Measurements from ENCODE around the gene TUBA3C. TPM values are rescaled to one million over a fixed set of nuclear protein-coding genes. Genes with fewer than 3 reads are reported as not detected.

The TUBA3C gene
- total RNA-seq, 1 donor from 2014 or later = not detected

DNA sequence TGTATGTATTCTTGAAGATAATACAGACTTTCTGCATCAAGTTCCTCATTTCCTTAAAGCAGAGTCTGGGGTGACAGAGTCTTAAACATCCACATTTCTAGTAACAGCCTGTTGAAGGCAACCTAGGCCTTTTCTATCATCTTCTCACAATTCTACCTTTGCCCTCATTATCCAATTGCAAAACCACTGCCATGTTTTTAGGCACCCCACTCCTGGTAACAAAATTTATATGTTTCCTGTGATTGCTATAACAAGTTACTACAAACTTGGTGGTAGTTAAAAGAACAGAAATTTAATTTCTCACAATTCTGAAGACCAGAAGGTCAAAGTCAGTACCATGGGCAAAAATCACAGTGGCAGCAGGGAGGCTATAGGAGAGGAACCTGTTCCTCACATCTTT, 33.1 kb downstream of the TUBA3C start:
- DNase-seq (ENCODE audit: low read depth) = no peak
- H3K4me3 ChIP-seq (ENCODE audit: low read depth, low read length) = no peak overlapping the region
- TF ChIP-seq, protein P1, sequence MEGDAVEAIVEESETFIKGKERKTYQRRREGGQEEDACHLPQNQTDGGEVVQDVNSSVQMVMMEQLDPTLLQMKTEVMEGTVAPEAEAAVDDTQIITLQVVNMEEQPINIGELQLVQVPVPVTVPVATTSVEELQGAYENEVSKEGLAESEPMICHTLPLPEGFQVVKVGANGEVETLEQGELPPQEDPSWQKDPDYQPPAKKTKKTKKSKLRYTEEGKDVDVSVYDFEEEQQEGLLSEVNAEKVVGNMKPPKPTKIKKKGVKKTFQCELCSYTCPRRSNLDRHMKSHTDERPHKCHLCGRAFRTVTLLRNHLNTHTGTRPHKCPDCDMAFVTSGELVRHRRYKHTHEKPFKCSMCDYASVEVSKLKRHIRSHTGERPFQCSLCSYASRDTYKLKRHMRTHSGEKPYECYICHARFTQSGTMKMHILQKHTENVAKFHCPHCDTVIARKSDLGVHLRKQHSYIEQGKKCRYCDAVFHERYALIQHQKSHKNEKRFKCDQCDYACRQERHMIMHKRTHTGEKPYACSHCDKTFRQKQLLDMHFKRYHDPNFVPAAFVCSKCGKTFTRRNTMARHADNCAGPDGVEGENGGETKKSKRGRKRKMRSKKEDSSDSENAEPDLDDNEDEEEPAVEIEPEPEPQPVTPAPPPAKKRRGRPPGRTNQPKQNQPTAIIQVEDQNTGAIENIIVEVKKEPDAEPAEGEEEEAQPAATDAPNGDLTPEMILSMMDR (conservative IDR thresholded peaks at IDR 0.05; ENCODE audit: low read depth, low read length) = no peak
